Measurements from ENCODE around the gene XPNPEP2. TPM values are rescaled to one million over a fixed set of nuclear protein-coding genes. Genes with fewer than 3 reads are reported as not detected.
A peak's percentile ranks its signal among the peaks of the same experiment; 100 is the strongest.

XPNPEP2 gene
- total and polyA plus RNA-seq, 4 donors, result 0.26 to 24.8 (median 4.4) TPM

DNA sequence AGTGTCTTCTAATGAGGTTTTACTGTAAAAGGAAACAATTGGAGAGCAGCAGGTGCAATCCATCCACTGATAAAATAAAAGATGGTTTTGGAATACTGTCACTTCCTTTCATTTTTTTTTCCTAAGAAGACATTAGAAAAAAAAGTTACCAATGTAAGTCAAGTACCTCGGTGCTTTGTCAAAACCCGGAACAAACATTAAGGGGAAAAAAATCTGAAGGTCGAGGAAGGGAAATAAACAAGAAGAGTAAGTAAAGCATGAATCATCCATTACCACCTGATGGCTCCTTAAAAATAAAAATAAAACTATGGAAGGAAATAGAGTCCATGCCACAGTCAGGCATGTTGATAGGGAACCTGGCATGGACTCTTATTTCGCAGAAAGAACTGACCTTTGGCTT, 15.3 kb upstream of the XPNPEP2 start:
- H3K27ac ChIP-seq (ENCODE audit: low read depth in 1 of 2, low read length in 2 of 2), result no peak overlapping the region
- no peaks in the 10 kb centered on the region for H3K36me3 ChIP-seq (ENCODE audit: control insufficient read depth in 1 of 2, insufficient read depth in 2 of 2, low read length in 1 of 2)
- ATAC-seq (ENCODE audit: low FRiP score), result no peak
- no peaks in the 10 kb centered on the region for H3K9me3 ChIP-seq (ENCODE audit: control insufficient read depth, low read length)
- WGBS, 2 donors, result 75 to 90% methylated on average over 4 of the region's 4 CpGs
- intact Hi-C loops (cut with DNase I), result loop anchor here (10.0 kb wide), 1 partner anchor 119 kb away; no protein-coding TSS in a partner anchor
- no peak for DNase-seq
- H3K4me1 ChIP-seq (ENCODE audit: control insufficient read depth in 1 of 2, insufficient read depth in 2 of 2, low read length in 2 of 2), result no peaks in the 10 kb centered on the region
- H3K27me3 ChIP-seq (ENCODE audit: control insufficient read depth in 1 of 2, insufficient read depth in 2 of 2, low read length in 1 of 2), result no peaks in the 10 kb centered on the region
- no peak overlapping the region for H3K4me3 ChIP-seq (ENCODE audit: low read length in 2 of 2)

DNA sequence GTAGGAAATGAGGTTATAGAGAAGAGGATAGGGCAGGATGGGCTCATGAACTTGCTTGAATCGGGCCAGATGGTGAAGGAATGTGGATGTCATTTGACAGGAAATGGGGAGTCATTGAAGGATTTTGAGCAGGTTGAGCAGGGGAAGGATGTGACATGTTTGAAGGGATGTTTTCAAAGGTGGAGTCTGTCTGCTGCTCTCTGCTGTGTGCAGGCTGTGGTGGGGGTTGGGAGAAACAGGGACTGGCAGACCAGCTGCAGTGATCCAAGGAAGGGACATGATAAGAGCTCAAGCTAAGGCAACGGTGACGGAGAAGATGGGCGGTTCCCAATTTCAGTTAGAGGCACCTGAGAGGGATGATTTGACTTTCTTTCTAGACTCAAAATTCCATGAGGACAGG, 14.0 kb upstream of the XPNPEP2 start:
- Histone ChIP-seq H3K4me1 (ENCODE audit: control insufficient read depth in 1 of 2, insufficient read depth in 2 of 2, low read length in 2 of 2) (no peaks in the 10 kb centered on the region), H3K27me3 (ENCODE audit: control insufficient read depth in 1 of 2, insufficient read depth in 2 of 2, low read length in 1 of 2) (no peaks in the 10 kb centered on the region), H3K4me3 (ENCODE audit: low read length in 2 of 2) (no peak overlapping the region), H3K9me3 (ENCODE audit: control insufficient read depth, low read length) (no peaks in the 10 kb centered on the region), H3K36me3 (ENCODE audit: control insufficient read depth in 1 of 2, insufficient read depth in 2 of 2, low read length in 1 of 2) (no peaks in the 10 kb centered on the region), H3K27ac (ENCODE audit: low read depth in 1 of 2, low read length in 2 of 2) (no peak overlapping the region)
- intact Hi-C loops (cut with DNase I), result loop anchor here (10.0 kb wide), 1 partner anchor 120 kb away; no protein-coding TSS in a partner anchor
- 77 to 93% methylated on average over 4 of the region's 4 CpGs for WGBS, 2 donors
- ATAC-seq (ENCODE audit: low FRiP score), result no peak
- no peak for DNase-seq

- no peaks in the 10 kb centered on the region for H3K4me1 ChIP-seq (ENCODE audit: control insufficient read depth in 1 of 2, insufficient read depth in 2 of 2, low read length in 2 of 2)
- H3K36me3 ChIP-seq (ENCODE audit: control insufficient read depth in 1 of 2, insufficient read depth in 2 of 2, low read length in 1 of 2), result no peaks in the 10 kb centered on the region
- ATAC-seq (ENCODE audit: low FRiP score) (peak; percentile 74), DNase-seq (peak; percentile 70 to 86)
- no peak overlapping the region for H3K27ac ChIP-seq (ENCODE audit: low read depth in 1 of 2, low read length in 2 of 2)
- no peaks in the 10 kb centered on the region for H3K27me3 ChIP-seq (ENCODE audit: control insufficient read depth in 1 of 2, insufficient read depth in 2 of 2, low read length in 1 of 2)
- 40 to 48% methylated on average over 4 of the region's 4 CpGs for WGBS, 2 donors
- intact Hi-C loops (cut with DNase I), result loop anchor here (1.0 to 10.0 kb wide), 4 partner anchors 72 to 122 kb away; partner anchors contain the start of gene APLN (in 1 of the 2)
- no peak overlapping the region for H3K4me3 ChIP-seq (ENCODE audit: low read length in 2 of 2)
- H3K9me3 ChIP-seq (ENCODE audit: control insufficient read depth, low read length), result no peaks in the 10 kb centered on the region
Observed at GRCh38 chrX:129726307-129727111, 12.3 kb upstream of the XPNPEP2 start.

DNA sequence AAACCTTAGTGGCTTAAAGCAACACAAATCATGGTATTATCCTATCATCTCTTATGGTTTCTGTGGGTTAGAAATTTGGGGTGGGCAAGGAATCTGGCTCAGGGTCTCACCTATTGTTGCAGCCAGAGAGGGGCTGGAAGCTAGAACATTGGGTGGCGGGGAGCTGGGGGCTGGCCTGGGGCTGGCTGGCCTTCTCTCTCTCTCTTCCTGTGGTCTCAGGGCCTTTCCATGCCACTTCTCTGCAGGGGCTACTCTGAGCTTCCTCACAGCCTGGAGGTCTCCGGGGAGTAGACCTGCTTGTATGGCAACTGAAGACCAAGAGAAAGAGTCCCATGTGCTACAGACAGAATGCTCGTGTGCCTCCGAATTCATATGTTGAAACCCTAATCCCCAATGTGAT, 10.7 kb upstream of the XPNPEP2 start:
- ATAC-seq (ENCODE audit: low FRiP score) (no peak), DNase-seq (no peak)
- no peak overlapping the region for H3K27ac ChIP-seq (ENCODE audit: low read depth in 1 of 2, low read length in 2 of 2)
- no peaks in the 10 kb centered on the region for H3K27me3 ChIP-seq (ENCODE audit: control insufficient read depth in 1 of 2, insufficient read depth in 2 of 2, low read length in 1 of 2)
- no peaks in the 10 kb centered on the region for H3K4me1 ChIP-seq (ENCODE audit: control insufficient read depth in 1 of 2, insufficient read depth in 2 of 2, low read length in 2 of 2)
- H3K4me3 ChIP-seq (ENCODE audit: low read length in 2 of 2), result no peak overlapping the region
- no peaks in the 10 kb centered on the region for H3K36me3 ChIP-seq (ENCODE audit: control insufficient read depth in 1 of 2, insufficient read depth in 2 of 2, low read length in 1 of 2)
- H3K9me3 ChIP-seq (ENCODE audit: control insufficient read depth, low read length), result no peaks in the 10 kb centered on the region
- intact Hi-C loops (cut with DNase I), result loop anchor here (10.0 kb wide), 1 partner anchor 123 kb away; no protein-coding TSS in a partner anchor
- WGBS, 2 donors, result 80 to 90% methylated on average over 4 of the region's 4 CpGs

DNA sequence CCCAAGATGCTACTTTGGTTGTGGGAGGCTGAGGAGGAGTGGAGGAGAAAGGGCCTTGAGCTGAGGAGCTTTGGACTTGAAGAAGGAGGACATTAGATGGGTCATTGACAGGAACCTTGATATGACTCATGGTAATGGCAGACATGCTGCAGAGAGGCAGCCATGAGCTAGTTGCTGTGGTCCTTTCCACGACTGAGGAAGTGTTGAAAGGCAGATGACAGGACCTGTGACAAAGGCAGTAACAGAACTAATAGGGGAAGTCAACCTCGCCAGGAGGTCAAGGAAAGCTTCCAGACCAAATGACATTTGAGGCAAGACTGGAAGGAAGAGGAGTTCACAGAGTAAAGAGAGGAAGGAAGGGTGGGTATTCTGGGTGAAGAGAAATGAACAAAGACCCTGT, 7.6 kb upstream of the XPNPEP2 start:
- 45 to 81% methylated on average over 2 of the region's 2 CpGs for WGBS, 2 donors
- no peak for DNase-seq
- no peaks in the 10 kb centered on the region for H3K9me3 ChIP-seq (ENCODE audit: control insufficient read depth, low read length)
- H3K36me3 ChIP-seq (ENCODE audit: control insufficient read depth in 1 of 2, insufficient read depth in 2 of 2, low read length in 1 of 2), result no peaks in the 10 kb centered on the region
- intact Hi-C loops (cut with DNase I), result no loop called here
- no peak overlapping the region for H3K27ac ChIP-seq (ENCODE audit: low read depth in 1 of 2, low read length in 2 of 2)
- H3K4me1 ChIP-seq (ENCODE audit: control insufficient read depth in 1 of 2, insufficient read depth in 2 of 2, low read length in 2 of 2), result no peaks in the 10 kb centered on the region
- no peak for ATAC-seq (ENCODE audit: low FRiP score)
- no peaks in the 10 kb centered on the region for H3K27me3 ChIP-seq (ENCODE audit: control insufficient read depth in 1 of 2, insufficient read depth in 2 of 2, low read length in 1 of 2)
- no peak overlapping the region for H3K4me3 ChIP-seq (ENCODE audit: low read length in 2 of 2)

GRCh38 chrX:129732857-129733256, 5.9 kb upstream of the XPNPEP2 start:
- intact Hi-C loops (cut with DNase I), result no loop called here
- WGBS, 2 donors, result 82 to 95% methylated on average over 2 of the region's 2 CpGs
- Histone ChIP-seq H3K9me3 (ENCODE audit: control insufficient read depth, low read length) (no peaks in the 10 kb centered on the region), H3K4me1 (ENCODE audit: control insufficient read depth in 1 of 2, insufficient read depth in 2 of 2, low read length in 2 of 2) (no peaks in the 10 kb centered on the region), H3K27me3 (ENCODE audit: control insufficient read depth in 1 of 2, insufficient read depth in 2 of 2, low read length in 1 of 2) (no peaks in the 10 kb centered on the region), H3K36me3 (ENCODE audit: control insufficient read depth in 1 of 2, insufficient read depth in 2 of 2, low read length in 1 of 2) (no peaks in the 10 kb centered on the region), H3K27ac (ENCODE audit: low read depth in 1 of 2, low read length in 2 of 2) (no peak overlapping the region), H3K4me3 (ENCODE audit: low read length in 2 of 2) (no peak overlapping the region)
- DNase-seq (no peak), ATAC-seq (ENCODE audit: low FRiP score) (no peak)

- intact Hi-C loops (cut with DNase I), result no loop called here
- Histone ChIP-seq H3K27me3 (ENCODE audit: control insufficient read depth in 1 of 2, insufficient read depth in 2 of 2, low read length in 1 of 2) (no peaks in the 10 kb centered on the region), H3K36me3 (ENCODE audit: control insufficient read depth in 1 of 2, insufficient read depth in 2 of 2, low read length in 1 of 2) (no peaks in the 10 kb centered on the region), H3K4me1 (ENCODE audit: control insufficient read depth in 1 of 2, insufficient read depth in 2 of 2, low read length in 2 of 2) (no peaks in the 10 kb centered on the region), H3K27ac (ENCODE audit: low read depth in 1 of 2, low read length in 2 of 2) (no peak overlapping the region), H3K9me3 (ENCODE audit: control insufficient read depth, low read length) (no peaks in the 10 kb centered on the region), H3K4me3 (ENCODE audit: low read length in 2 of 2) (no peak overlapping the region)
- 80 to 95% methylated on average over 4 of the region's 4 CpGs for WGBS, 2 donors
- ATAC-seq (ENCODE audit: low FRiP score) (no peak), DNase-seq (no peak)
Observed at GRCh38 chrX:129733335-129733734, 5.4 kb upstream of the XPNPEP2 start.

GRCh38 chrX:129736491-129736890, 2.3 kb upstream of the XPNPEP2 start:
- H3K27ac ChIP-seq (ENCODE audit: low read depth in 1 of 2, low read length in 2 of 2), result no peak overlapping the region
- H3K36me3 ChIP-seq (ENCODE audit: control insufficient read depth in 1 of 2, insufficient read depth in 2 of 2, low read length in 1 of 2), result no peaks in the 10 kb centered on the region
- intact Hi-C loops (cut with DNase I), result no loop called here
- H3K4me1 ChIP-seq (ENCODE audit: control insufficient read depth in 1 of 2, insufficient read depth in 2 of 2, low read length in 2 of 2), result no peaks in the 10 kb centered on the region
- no peak overlapping the region for H3K4me3 ChIP-seq (ENCODE audit: low read length in 2 of 2)
- ATAC-seq (ENCODE audit: low FRiP score) (no peak), DNase-seq (no peak)
- H3K9me3 ChIP-seq (ENCODE audit: control insufficient read depth, low read length), result no peaks in the 10 kb centered on the region
- WGBS, 2 donors, result 66 to 88% methylated on average over 6 of the region's 6 CpGs
- H3K27me3 ChIP-seq (ENCODE audit: control insufficient read depth in 1 of 2, insufficient read depth in 2 of 2, low read length in 1 of 2), result no peaks in the 10 kb centered on the region

DNA sequence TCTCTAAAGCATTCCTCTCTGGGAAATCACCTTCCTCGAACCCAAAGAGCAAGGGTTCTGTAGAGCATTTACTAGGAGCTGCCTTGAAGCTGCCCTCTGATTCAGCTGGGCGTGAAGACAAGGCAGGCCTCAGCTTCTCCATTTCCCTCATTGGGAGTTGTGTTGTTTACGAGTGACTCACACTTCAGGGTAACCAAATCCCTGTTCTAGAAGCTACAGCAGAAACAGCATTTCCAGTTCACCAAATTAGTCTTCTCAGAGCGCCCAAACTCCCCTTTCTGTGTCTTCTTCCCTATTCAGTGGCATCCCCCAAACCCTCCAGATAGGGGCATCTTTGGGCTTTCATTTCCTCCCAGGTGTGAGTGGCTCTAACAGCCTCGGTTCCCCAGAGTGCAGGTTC, 863 bp upstream of the XPNPEP2 start:
- intact Hi-C loops (cut with DNase I), result no loop called here
- no peak for DNase-seq
- no peaks in the 10 kb centered on the region for H3K36me3 ChIP-seq (ENCODE audit: control insufficient read depth in 1 of 2, insufficient read depth in 2 of 2, low read length in 1 of 2)
- no peaks in the 10 kb centered on the region for H3K4me1 ChIP-seq (ENCODE audit: control insufficient read depth in 1 of 2, insufficient read depth in 2 of 2, low read length in 2 of 2)
- no peak overlapping the region for H3K27ac ChIP-seq (ENCODE audit: low read depth in 1 of 2, low read length in 2 of 2)
- no peak for ATAC-seq (ENCODE audit: low FRiP score)
- 59 to 83% methylated on average over 5 of the region's 5 CpGs for WGBS, 2 donors
- H3K4me3 ChIP-seq (ENCODE audit: low read length in 2 of 2), result no peak overlapping the region
- H3K27me3 ChIP-seq (ENCODE audit: control insufficient read depth in 1 of 2, insufficient read depth in 2 of 2, low read length in 1 of 2), result no peaks in the 10 kb centered on the region
- no peaks in the 10 kb centered on the region for H3K9me3 ChIP-seq (ENCODE audit: control insufficient read depth, low read length)
